Measurements from ENCODE around the gene ADM5.

Gene ADM5

GRCh38 chr19:49645995-49646394 lies 43.4 kb upstream of the ADM5 start:
- DNase-seq (ENCODE audit: low read depth, low spot score) = no peak
- Histone ChIP-seq H3K4me1 (ENCODE audit: insufficient read depth, insufficient read length) (peaks cover 8% of the 10 kb centered on the region), H3K36me3 (ENCODE audit: insufficient read depth, insufficient read length, low read length) (peaks cover 64% of the 10 kb centered on the region), H3K9me3 (ENCODE audit: insufficient read depth, low read length) (no peaks in the 10 kb centered on the region), H3K4me3 (ENCODE audit: insufficient read length, low read depth) (no peak overlapping the region), H3K9ac (ENCODE audit: insufficient read length, low read depth) (no peak overlapping the region), H3K27me3 (ENCODE audit: insufficient read depth, insufficient read length) (no peaks in the 10 kb centered on the region)
- no peak for TF ChIP-seq SUZ12 (IDR thresholded peaks at IDR 0.05; ENCODE audit: extremely low read depth, insufficient read depth, insufficient read length)
- TF ChIP-seq ZNF274 (IDR thresholded peaks at IDR 0.05; ENCODE audit: low read depth, low read length) = no peak
- no peak for TF ChIP-seq YY1 (IDR thresholded peaks at IDR 0.05; ENCODE audit: insufficient read depth, insufficient read length)

DNA sequence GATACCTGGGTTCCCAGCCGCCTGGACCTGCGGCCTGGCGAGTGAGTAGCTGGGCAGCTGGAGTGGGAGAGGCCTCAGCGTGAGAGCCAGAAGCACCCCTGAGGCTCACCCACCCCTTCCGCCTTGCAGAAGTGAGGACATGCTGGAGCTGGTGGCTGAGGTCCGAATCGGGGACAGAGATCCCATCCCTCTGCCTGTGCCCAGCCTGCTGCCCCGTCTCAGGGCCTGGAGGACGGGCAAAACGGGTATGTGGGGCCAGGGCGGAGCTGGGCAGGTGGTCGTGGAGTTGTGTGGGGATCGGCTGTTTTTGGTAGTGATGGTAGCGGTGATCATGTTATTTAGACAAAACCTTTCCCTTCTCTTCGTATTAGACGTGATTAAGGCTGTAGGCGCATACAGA lies 42.8 kb upstream of the ADM5 start:
- no peak overlapping the region for H3K4me3 ChIP-seq (ENCODE audit: insufficient read length, low read depth)
- H3K4me1 ChIP-seq (ENCODE audit: insufficient read depth, insufficient read length) = peaks cover 8% of the 10 kb centered on the region
- no peak for DNase-seq (ENCODE audit: low read depth, low spot score)
- no peak overlapping the region for H3K9ac ChIP-seq (ENCODE audit: insufficient read length, low read depth)
- H3K27me3 ChIP-seq (ENCODE audit: insufficient read depth, insufficient read length) = no peaks in the 10 kb centered on the region
- TF ChIP-seq SUZ12 (IDR thresholded peaks at IDR 0.05; ENCODE audit: extremely low read depth, insufficient read depth, insufficient read length) (no peak), ZNF274 (IDR thresholded peaks at IDR 0.05; ENCODE audit: low read depth, low read length) (no peak), YY1 (IDR thresholded peaks at IDR 0.05; ENCODE audit: insufficient read depth, insufficient read length) (no peak)
- peaks cover 70% of the 10 kb centered on the region for H3K36me3 ChIP-seq (ENCODE audit: insufficient read depth, insufficient read length, low read length)
- H3K9me3 ChIP-seq (ENCODE audit: insufficient read depth, low read length) = no peaks in the 10 kb centered on the region

DNA sequence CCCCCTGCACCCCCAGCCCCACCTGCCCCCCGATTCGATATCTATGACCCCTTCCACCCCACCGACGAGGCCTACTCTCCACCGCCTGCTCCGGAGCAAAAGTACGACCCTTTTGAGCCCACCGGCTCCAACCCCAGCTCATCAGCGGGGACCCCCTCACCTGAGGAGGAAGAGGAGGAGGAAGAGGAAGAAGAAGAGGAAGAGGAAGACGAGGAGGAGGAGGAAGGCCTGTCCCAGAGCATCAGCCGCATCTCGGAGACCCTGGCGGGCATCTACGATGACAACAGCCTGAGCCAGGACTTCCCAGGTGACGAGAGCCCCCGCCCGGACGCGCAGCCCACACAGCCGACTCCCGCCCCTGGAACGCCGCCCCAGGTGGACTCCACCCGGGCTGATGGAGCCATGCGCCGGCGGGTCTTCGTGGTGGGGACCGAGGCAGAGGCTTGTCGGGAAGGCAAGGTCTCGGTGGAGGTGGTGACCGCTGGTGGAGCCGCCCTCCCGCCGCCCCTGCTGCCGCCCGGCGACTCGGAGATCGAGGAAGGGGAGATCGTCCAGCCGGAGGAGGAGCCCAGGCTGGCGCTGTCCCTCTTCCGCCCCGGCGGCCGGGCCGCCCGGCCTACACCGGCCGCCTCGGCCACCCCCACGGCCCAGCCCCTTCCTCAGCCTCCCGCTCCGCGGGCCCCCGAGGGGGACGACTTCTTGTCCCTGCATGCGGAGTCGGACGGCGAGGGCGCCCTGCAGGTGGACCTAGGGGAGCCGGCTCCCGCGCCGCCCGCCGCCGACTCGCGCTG lies 38.2 kb upstream of the ADM5 start:
- Histone ChIP-seq H3K36me3 (ENCODE audit: insufficient read depth, insufficient read length, low read length) (peaks cover 84% of the 10 kb centered on the region), H3K4me1 (ENCODE audit: insufficient read depth, insufficient read length) (peaks cover 7% of the 10 kb centered on the region), H3K9ac (ENCODE audit: insufficient read length, low read depth) (no peak overlapping the region), H3K9me3 (ENCODE audit: insufficient read depth, low read length) (no peaks in the 10 kb centered on the region), H3K4me3 (ENCODE audit: insufficient read length, low read depth) (no peak overlapping the region), H3K27me3 (ENCODE audit: insufficient read depth, insufficient read length) (no peaks in the 10 kb centered on the region)
- TF ChIP-seq ZNF274 (IDR thresholded peaks at IDR 0.05; ENCODE audit: low read depth, low read length) = no peak
- no peak for TF ChIP-seq YY1 (IDR thresholded peaks at IDR 0.05; ENCODE audit: insufficient read depth, insufficient read length)
- no peak for TF ChIP-seq SUZ12 (IDR thresholded peaks at IDR 0.05; ENCODE audit: extremely low read depth, insufficient read depth, insufficient read length)
- no peak for DNase-seq (ENCODE audit: low read depth, low spot score)

DNA sequence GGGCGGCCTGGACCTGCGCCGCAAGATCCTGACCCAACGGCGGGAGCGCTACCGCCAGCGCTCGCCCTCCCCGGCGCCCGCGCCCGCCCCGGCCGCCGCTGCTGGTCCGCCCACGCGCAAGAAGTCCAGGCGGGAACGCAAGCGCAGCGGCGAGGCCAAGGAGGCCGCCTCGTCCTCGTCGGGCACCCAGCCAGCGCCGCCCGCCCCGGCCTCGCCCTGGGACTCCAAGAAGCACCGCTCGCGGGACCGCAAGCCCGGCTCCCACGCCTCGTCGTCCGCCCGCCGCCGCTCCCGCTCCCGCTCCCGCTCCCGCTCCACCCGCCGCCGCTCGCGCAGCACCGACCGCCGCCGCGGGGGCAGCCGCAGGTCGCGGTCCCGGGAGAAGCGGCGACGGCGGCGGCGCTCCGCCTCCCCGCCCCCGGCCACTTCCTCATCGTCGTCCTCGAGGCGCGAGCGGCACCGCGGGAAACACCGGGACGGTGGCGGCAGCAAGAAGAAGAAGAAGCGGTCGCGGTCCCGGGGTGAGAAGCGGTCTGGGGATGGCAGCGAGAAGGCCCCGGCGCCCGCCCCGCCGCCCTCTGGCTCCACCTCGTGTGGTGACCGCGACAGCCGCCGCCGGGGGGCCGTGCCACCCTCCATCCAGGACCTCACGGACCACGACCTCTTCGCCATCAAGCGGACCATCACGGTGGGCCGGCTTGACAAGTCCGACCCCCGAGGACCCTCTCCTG lies 37.4 kb upstream of the ADM5 start:
- Histone ChIP-seq H3K4me3 (ENCODE audit: insufficient read length, low read depth) (no peak overlapping the region), H3K36me3 (ENCODE audit: insufficient read depth, insufficient read length, low read length) (peaks cover 84% of the 10 kb centered on the region), H3K9ac (ENCODE audit: insufficient read length, low read depth) (no peak overlapping the region), H3K27me3 (ENCODE audit: insufficient read depth, insufficient read length) (no peaks in the 10 kb centered on the region), H3K4me1 (ENCODE audit: insufficient read depth, insufficient read length) (peaks cover 10% of the 10 kb centered on the region), H3K9me3 (ENCODE audit: insufficient read depth, low read length) (no peaks in the 10 kb centered on the region)
- no peak for DNase-seq (ENCODE audit: low read depth, low spot score)
- TF ChIP-seq ZNF274 (IDR thresholded peaks at IDR 0.05; ENCODE audit: low read depth, low read length) (no peak), YY1 (IDR thresholded peaks at IDR 0.05; ENCODE audit: insufficient read depth, insufficient read length) (no peak), SUZ12 (IDR thresholded peaks at IDR 0.05; ENCODE audit: extremely low read depth, insufficient read depth, insufficient read length) (no peak)

- no peak for DNase-seq (ENCODE audit: low read depth, low spot score)
- TF ChIP-seq SUZ12 (IDR thresholded peaks at IDR 0.05; ENCODE audit: extremely low read depth, insufficient read depth, insufficient read length) = no peak
- H3K9ac ChIP-seq (ENCODE audit: insufficient read length, low read depth) = no peak overlapping the region
- peaks cover 85% of the 10 kb centered on the region for H3K36me3 ChIP-seq (ENCODE audit: insufficient read depth, insufficient read length, low read length)
- H3K27me3 ChIP-seq (ENCODE audit: insufficient read depth, insufficient read length) = no peaks in the 10 kb centered on the region
- peaks cover 16% of the 10 kb centered on the region for H3K4me1 ChIP-seq (ENCODE audit: insufficient read depth, insufficient read length)
- H3K9me3 ChIP-seq (ENCODE audit: insufficient read depth, low read length) = no peaks in the 10 kb centered on the region
- H3K4me3 ChIP-seq (ENCODE audit: insufficient read length, low read depth) = no peak overlapping the region
These were observed 36.6 kb upstream of the ADM5 start for GRCh38 chr19:49652551-49653465.

GRCh38 chr19:49653466-49653806 lies 36.0 kb upstream of the ADM5 start:
- Histone ChIP-seq H3K36me3 (ENCODE audit: insufficient read depth, insufficient read length, low read length) (peaks cover 88% of the 10 kb centered on the region), H3K9me3 (ENCODE audit: insufficient read depth, low read length) (no peaks in the 10 kb centered on the region), H3K9ac (ENCODE audit: insufficient read length, low read depth) (no peak overlapping the region), H3K27me3 (ENCODE audit: insufficient read depth, insufficient read length) (no peaks in the 10 kb centered on the region), H3K4me3 (ENCODE audit: insufficient read length, low read depth) (no peak overlapping the region), H3K4me1 (ENCODE audit: insufficient read depth, insufficient read length) (peaks cover 17% of the 10 kb centered on the region)
- TF ChIP-seq YY1 (IDR thresholded peaks at IDR 0.05; ENCODE audit: insufficient read depth, insufficient read length) (no peak), ZNF274 (IDR thresholded peaks at IDR 0.05; ENCODE audit: low read depth, low read length) (no peak), SUZ12 (IDR thresholded peaks at IDR 0.05; ENCODE audit: extremely low read depth, insufficient read depth, insufficient read length) (no peak)
- DNase-seq (ENCODE audit: low read depth, low spot score) = no peak

GRCh38 chr19:49654581-49654980 lies 34.8 kb upstream of the ADM5 start:
- no peaks in the 10 kb centered on the region for H3K9me3 ChIP-seq (ENCODE audit: insufficient read depth, low read length)
- no peak overlapping the region for H3K4me3 ChIP-seq (ENCODE audit: insufficient read length, low read depth)
- DNase-seq (ENCODE audit: low read depth, low spot score) = no peak
- no peaks in the 10 kb centered on the region for H3K27me3 ChIP-seq (ENCODE audit: insufficient read depth, insufficient read length)
- peaks cover 19% of the 10 kb centered on the region for H3K4me1 ChIP-seq (ENCODE audit: insufficient read depth, insufficient read length)
- no peak for TF ChIP-seq SUZ12 (IDR thresholded peaks at IDR 0.05; ENCODE audit: extremely low read depth, insufficient read depth, insufficient read length)
- TF ChIP-seq YY1 (IDR thresholded peaks at IDR 0.05; ENCODE audit: insufficient read depth, insufficient read length) = no peak
- TF ChIP-seq ZNF274 (IDR thresholded peaks at IDR 0.05; ENCODE audit: low read depth, low read length) = no peak
- peaks cover 91% of the 10 kb centered on the region for H3K36me3 ChIP-seq (ENCODE audit: insufficient read depth, insufficient read length, low read length)
- no peak overlapping the region for H3K9ac ChIP-seq (ENCODE audit: insufficient read length, low read depth)
